ENCODE data around the gene FREM3.

DNA sequence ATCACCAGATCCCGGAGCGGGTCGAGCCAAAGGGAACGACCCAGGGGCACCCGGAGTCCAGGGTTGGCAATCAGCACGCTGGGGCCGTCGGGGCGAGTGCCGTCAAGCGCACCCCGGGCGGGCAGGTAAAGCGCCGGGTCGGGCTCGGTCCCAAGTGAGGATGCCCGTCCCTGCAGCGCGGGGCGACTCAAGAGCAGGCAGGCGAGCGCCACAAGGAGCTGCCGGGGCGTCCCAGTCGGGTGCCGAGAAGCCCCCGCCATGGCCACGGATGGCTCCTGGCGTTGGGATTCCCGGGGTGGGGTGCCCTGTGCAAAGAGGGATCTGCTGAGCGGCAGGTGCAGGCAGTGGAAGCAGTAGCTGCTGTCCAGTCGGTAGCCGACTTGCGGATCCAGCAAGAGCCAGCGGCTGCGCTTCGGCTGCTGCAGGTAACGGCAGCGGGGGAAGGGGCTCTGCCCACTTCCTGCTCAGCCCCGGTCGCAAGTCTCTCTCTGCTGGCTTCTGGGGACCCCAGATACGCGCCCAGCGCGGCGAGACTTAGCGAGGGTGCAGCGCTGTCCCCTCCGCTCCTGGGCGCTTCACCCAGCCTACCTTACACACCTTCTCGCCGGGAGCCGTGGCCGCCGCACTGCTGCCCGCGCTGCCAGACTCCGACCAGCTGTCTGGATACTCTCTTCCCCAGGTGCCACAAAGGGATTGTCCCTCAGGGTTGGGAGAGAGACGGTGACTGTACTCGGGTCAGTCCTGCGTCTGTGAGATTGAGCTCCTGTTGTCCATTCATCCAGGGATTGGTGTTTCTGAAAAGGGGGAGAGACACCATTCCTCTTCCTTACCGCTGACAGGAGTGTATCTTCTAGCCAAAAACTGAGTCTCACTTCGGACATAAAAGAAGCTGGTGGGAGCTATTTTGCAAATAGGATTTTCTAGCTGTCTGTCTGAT lies at the start of gene FREM3:
- TF ChIP-seq EZH2 (IDR thresholded peaks at IDR 0.05; ENCODE audit: insufficient read depth, poor library complexity, severe bottlenecking) (no peak), EZH2phosphoT487 (IDR thresholded peaks at IDR 0.05; ENCODE audit: insufficient read depth, low read depth) (no peak)

All from GM23248 (cell line).